Prostate gland (tissue), 2 donors: ENCODE data around the gene DSE. TPM values are rescaled to one million over a fixed set of nuclear protein-coding genes. Genes with fewer than 3 reads are reported as not detected.

Source experiments
- DNase-seq: peaks from one replicate; pipeline ENCODE4 v3.0.0-alpha.2; 2019; ENCODE audit warnings: low spot score
- H3K27ac ChIP-seq, 2 donors: fragments of 200-600 bp; sonication (generic); 2 replicates each; pipeline ENCODE4 v1.5.1; 2017 to 2019
- H3K27me3 ChIP-seq: fragments of 200-600 bp; sonication (generic); replicated peaks from 2 replicates; pipeline ENCODE4 v1.5.1; 2019; ENCODE audit not compliant: insufficient read depth
- H3K36me3 ChIP-seq, 2 donors: fragments of 200-600 bp; sonication (generic); 1 replicate in 1 of 2; 2 replicates in 1 of 2; pipeline versions ENCODE4 v1.5.1 to v1.8.1; 2017 to 2019
- H3K4me1 ChIP-seq: fragments of 200-600 bp; sonication (generic); replicated peaks from 2 replicates; pipeline ENCODE4 v1.5.1; 2019
- H3K4me3 ChIP-seq, 2 donors: fragments of 200-600 bp; sonication (generic); 2 replicates each; pipeline ENCODE4 v1.5.1; 2017 to 2019
- H3K9me3 ChIP-seq: fragments of 200-600 bp; sonication (generic); 2 replicates; pipeline ENCODE4 v1.5.1; 2017
- CTCF ChIP-seq, 4 experiments: fragments of 200-600 bp in 2 of 4; fragments of 450-650 bp in 2 of 4; sonication (generic) in 2 of 4; IDR thresholded peaks; 1 replicate in 3 of 4; 2 replicates in 1 of 4; pipeline ENCODE4 v1.5.1; 2016 to 2019; ENCODE audit warnings: antibody characterized with exemption in 4 of 4, mild to moderate bottlenecking in 2 of 4, moderate library complexity in 2 of 4
- POLR2A ChIP-seq: fragments of 450-650 bp; IDR thresholded peaks from one replicate; pipeline ENCODE4 v1.6.1; 2016; ENCODE audit warnings: antibody characterized with exemption, mild to moderate bottlenecking
- POLR2AphosphoS5 ChIP-seq: sonication (generic); formaldehyde crosslinking; IDR thresholded peaks from one replicate; pipeline ENCODE4 v1.6.1; 2017; ENCODE audit warnings: antibody characterized with exemption
- WGBS: methylation state at CpG from one replicate; pipeline ENCODE4 v1.1.5; 2018; 5-methylcytosine and 5-hydroxymethylcytosine counted together
- intact Hi-C: fragments of 100-400 bp; cut with DNase I; formaldehyde crosslinking; loops from one replicate; pipeline ENCODE4 v1.14.2; 2022
- total RNA-seq, 2 donors: library from RNA; depleted of rRNA; stranded (reverse); fragments of >200 nt; gene quantifications; one replicate each; pipeline ENCODE4 v1.1.0, GENCODE V29; 2016

DSE gene
- total RNA-seq, 2 donors from 2014 or later: 15.8 to 36.5 TPM

GRCh38 chr6:116352515-116353471, 18.0 kb upstream of the DSE start:
- DNase-seq: no peak
- TF ChIP-seq CTCF (IDR thresholded peaks at IDR 0.05): no peak
- no peak for TF ChIP-seq POLR2A
- no peak for TF ChIP-seq POLR2AphosphoS5
- H3K27ac ChIP-seq: no peak overlapping the region
- no peaks in the 10 kb centered on the region for H3K27me3 ChIP-seq
- H3K4me1 ChIP-seq: no peaks in the 10 kb centered on the region
- intact Hi-C loops: loop anchor here (10.0 kb wide), 1 partner anchor 58 kb away; no protein-coding TSS in a partner anchor
- H3K36me3 ChIP-seq: no peaks in the 10 kb centered on the region
- no peaks in the 10 kb centered on the region for H3K9me3 ChIP-seq
- 27% methylated on average over 3 of the region's 3 CpGs for WGBS
- H3K4me3 ChIP-seq: no peak overlapping the region

GRCh38 chr6:116354236-116354635, 16.5 kb upstream of the DSE start:
- no peak overlapping the region for H3K27ac ChIP-seq
- no peaks in the 10 kb centered on the region for H3K27me3 ChIP-seq
- TF ChIP-seq POLR2AphosphoS5: no peak
- no peak for TF ChIP-seq POLR2A
- TF ChIP-seq CTCF (IDR thresholded peaks at IDR 0.05): no peak
- H3K4me1 ChIP-seq: no peaks in the 10 kb centered on the region
- H3K9me3 ChIP-seq: no peaks in the 10 kb centered on the region
- no peak overlapping the region for H3K4me3 ChIP-seq
- H3K36me3 ChIP-seq: no peaks in the 10 kb centered on the region
- WGBS: 74% methylated on average over 1 of the region's 1 CpG
- no peak for DNase-seq
- intact Hi-C loops: loop anchor here (10.0 kb wide), 1 partner anchor 59 kb away; no protein-coding TSS in a partner anchor

GRCh38 chr6:116355796-116356195, 15.0 kb upstream of the DSE start:
- no peak for DNase-seq
- TF ChIP-seq POLR2A (no peak), POLR2AphosphoS5 (no peak), CTCF (IDR thresholded peaks at IDR 0.05) (no peak)
- Histone ChIP-seq H3K4me3 (no peak overlapping the region), H3K27me3 (no peaks in the 10 kb centered on the region), H3K27ac (no peak overlapping the region), H3K4me1 (no peaks in the 10 kb centered on the region), H3K36me3 (no peaks in the 10 kb centered on the region), H3K9me3 (no peaks in the 10 kb centered on the region)
- 91% methylated on average over 3 of the region's 3 CpGs for WGBS
- intact Hi-C loops: loop anchor here (10.0 kb wide), 1 partner anchor 61 kb away; no protein-coding TSS in a partner anchor

- no peaks in the 10 kb centered on the region for H3K9me3 ChIP-seq
- no peak overlapping the region for H3K4me3 ChIP-seq
- no peak for DNase-seq
- no peak for TF ChIP-seq CTCF (IDR thresholded peaks at IDR 0.05)
- TF ChIP-seq POLR2AphosphoS5: no peak
- TF ChIP-seq POLR2A: no peak
- no peaks in the 10 kb centered on the region for H3K27me3 ChIP-seq
- no peaks in the 10 kb centered on the region for H3K4me1 ChIP-seq
- WGBS: 91% methylated on average over 1 of the region's 1 CpG
- H3K27ac ChIP-seq: no peak overlapping the region
- no peaks in the 10 kb centered on the region for H3K36me3 ChIP-seq
- intact Hi-C loops: loop anchor here (10.0 kb wide), 1 partner anchor 64 kb away; no protein-coding TSS in a partner anchor
Observed at GRCh38 chr6:116359131-116359530, 11.6 kb upstream of the DSE start.
